Sigmoid colon (tissue), 7 donors: ENCODE results near the gene SAP30BP. TPM values are rescaled to one million over a fixed set of nuclear protein-coding genes. Genes with fewer than 3 reads are reported as not detected.

Experiments
- DNase-seq: peaks from one replicate; pipeline ENCODE4 v3.0.0-alpha.2; 2019
- H3K27ac ChIP-seq, 4 donors: fragments of 200-600 bp; sonication (generic); one replicate each; pipeline ENCODE4 v1.5.1; 2016 to 2019; ENCODE audit warnings: mild to moderate bottlenecking in 1 of 4
- H3K27me3 ChIP-seq, 3 donors: fragments of 200-600 bp; sonication (generic); one replicate each; pipeline ENCODE4 v1.5.1; 2019; ENCODE audit warnings: mild to moderate bottlenecking in 1 of 3
- H3K36me3 ChIP-seq, 4 donors: fragments of 200-600 bp; sonication (generic); one replicate each; pipeline ENCODE4 v1.5.1; 2016 to 2019
- H3K4me1 ChIP-seq, 4 donors: fragments of 200-600 bp; sonication (generic); one replicate each; pipeline ENCODE4 v1.5.1; 2017 to 2019
- H3K4me3 ChIP-seq, 4 donors: fragments of 200-600 bp; sonication (generic); one replicate each; pipeline ENCODE4 v1.5.1; 2017 to 2019; ENCODE audit warnings: mild to moderate bottlenecking in 2 of 4, moderate library complexity in 1 of 4
- H3K9me3 ChIP-seq, 4 donors: fragments of 200-600 bp in 3 of 4; sonication (generic) in 3 of 4; one replicate each; pipeline versions ENCODE4 v1.5.1 to v1.6.1; 2013 to 2019
- CTCF ChIP-seq, 4 experiments: fragments of 450-650 bp in 3 of 4; fragments of 200-600 bp in 1 of 4; IDR thresholded peaks; one replicate each; pipeline ENCODE4 v1.5.1; 2016 to 2019; ENCODE audit warnings: antibody characterized with exemption in 4 of 4, mild to moderate bottlenecking in 3 of 4, moderate library complexity in 2 of 4
- EP300 ChIP-seq, 4 donors: sonication (generic); formaldehyde crosslinking; IDR thresholded peaks; one replicate each; pipeline ENCODE4 v1.6.1; 2017; ENCODE audit warnings: antibody characterized with exemption in 4 of 4
- POLR2A ChIP-seq, 2 donors: fragments of 450-650 bp; IDR thresholded peaks; one replicate each; pipeline ENCODE4 v1.6.1; 2016; ENCODE audit warnings: antibody characterized with exemption in 2 of 2, mild to moderate bottlenecking in 2 of 2, moderate library complexity in 2 of 2
- POLR2AphosphoS5 ChIP-seq, 4 donors: sonication (generic); formaldehyde crosslinking; IDR thresholded peaks; one replicate each; pipeline ENCODE4 v1.6.1; 2017; ENCODE audit warnings: antibody characterized with exemption in 4 of 4
- WGBS, 2 donors: extraction: QIAGEN DNeasy Blood & Tissue Kit; methylation state at CpG; one replicate each; pipeline ENCODE4 v1.1.7; 2013; 5-methylcytosine and 5-hydroxymethylcytosine counted together
- intact Hi-C: fragments of 100-400 bp; cut with DNase I; formaldehyde crosslinking; loops from one replicate; pipeline ENCODE4 v1.15.1; 2023
- polyA plus RNA-seq, 3 donors: library from polyadenylated mRNA; stranded (reverse); fragments of 200-250 nt; gene quantifications; one replicate each; pipeline ENCODE4 v1.2.3, GENCODE V29; 2013
- total RNA-seq, 4 donors: library from RNA; depleted of rRNA; stranded (reverse); fragments of >200 nt; gene quantifications; one replicate each; pipeline ENCODE4 v1.1.0, GENCODE V29; 2016
- donor health status: healthy with polysubstance abuse.
- donor health status: Bipolar disorder and iron deficiency.
- donor health status: healthy.

The SAP30BP gene
- total and polyA plus RNA-seq, 7 donors, result 53.2 to 96.9 (median 60.4) TPM

DNA sequence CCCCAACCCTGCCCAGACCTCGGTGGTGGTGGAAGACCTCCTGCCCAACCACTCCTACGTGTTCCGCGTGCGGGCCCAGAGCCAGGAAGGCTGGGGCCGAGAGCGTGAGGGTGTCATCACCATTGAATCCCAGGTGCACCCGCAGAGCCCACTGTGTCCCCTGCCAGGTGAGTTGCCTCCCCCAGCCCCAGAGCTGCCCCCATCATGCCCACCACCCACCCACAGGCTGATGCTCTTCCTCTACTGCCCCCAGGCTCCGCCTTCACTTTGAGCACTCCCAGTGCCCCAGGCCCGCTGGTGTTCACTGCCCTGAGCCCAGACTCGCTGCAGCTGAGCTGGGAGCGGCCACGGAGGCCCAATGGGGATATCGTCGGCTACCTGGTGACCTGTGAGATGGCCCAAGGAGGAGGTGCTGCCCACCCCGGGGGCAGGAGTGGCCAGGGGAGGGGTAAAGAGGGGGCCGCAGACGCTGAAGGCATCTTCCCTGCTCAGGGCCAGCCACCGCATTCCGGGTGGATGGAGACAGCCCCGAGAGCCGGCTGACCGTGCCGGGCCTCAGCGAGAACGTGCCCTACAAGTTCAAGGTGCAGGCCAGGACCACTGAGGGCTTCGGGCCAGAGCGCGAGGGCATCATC lies 89.4 kb downstream of the SAP30BP start:
- H3K27ac ChIP-seq, result no peak overlapping the region
- H3K4me3 ChIP-seq, result no peak overlapping the region
- intact Hi-C loops, result no loop called here
- H3K36me3 ChIP-seq, result peaks cover 0 to 38% (median 6%) of the 10 kb centered on the region in 4 donors
- no peak for TF ChIP-seq POLR2AphosphoS5 (IDR thresholded peaks at IDR 0.05)
- no peak for TF ChIP-seq CTCF (IDR thresholded peaks at IDR 0.05)
- no peak for TF ChIP-seq EP300 (IDR thresholded peaks at IDR 0.05)
- TF ChIP-seq POLR2A (IDR thresholded peaks at IDR 0.05), result no peak
- WGBS, 2 donors, result 87 to 91% methylated on average over 29 of the region's 29 CpGs
- H3K4me1 ChIP-seq, result peaks cover 0 to 19% (median 15%) of the 10 kb centered on the region in 4 donors
- H3K9me3 ChIP-seq, result no peaks in the 10 kb centered on the region
- peak; percentile 69 for DNase-seq
- H3K27me3 ChIP-seq, result no peaks in the 10 kb centered on the region

GRCh38 chr17:75757086-75757681 lies 90.0 kb downstream of the SAP30BP start:
- H3K36me3 ChIP-seq, result peaks cover 0 to 43% (median 6%) of the 10 kb centered on the region in 4 donors
- H3K9me3 ChIP-seq, result no peaks in the 10 kb centered on the region
- H3K4me1 ChIP-seq, result peaks cover 0 to 19% (median 15%) of the 10 kb centered on the region in 4 donors
- no peak for TF ChIP-seq CTCF (IDR thresholded peaks at IDR 0.05)
- TF ChIP-seq EP300 (IDR thresholded peaks at IDR 0.05), result no peak
- TF ChIP-seq POLR2A (IDR thresholded peaks at IDR 0.05), result no peak
- intact Hi-C loops, result no loop called here
- WGBS, 2 donors, result 88 to 90% methylated on average over 21 of the region's 21 CpGs
- DNase-seq, result no peak
- no peaks in the 10 kb centered on the region for H3K27me3 ChIP-seq
- no peak overlapping the region for H3K27ac ChIP-seq
- H3K4me3 ChIP-seq, result no peak overlapping the region

Other genes with a start within 250 kb of the SAP30BP start
- 10 to 100 TPM; 15.3 to 74.8 (median 32.4) TPM for gene TMEM94, start 210.7 kb upstream of the SAP30BP start, total RNA-seq
- gene TMEM94, start 210.7 kb upstream of the SAP30BP start, polyA plus RNA-seq, result 10 to 100 TPM in 2 of 3 donors, 1 to 10 TPM in 1; 6.2 to 70.4 (median 22.8) TPM
- 10 to 100 TPM in 3 of 4 donors, 1 to 10 TPM in 1; 10.0 to 14.7 (median 10.2) TPM for gene CASKIN2, start 151.8 kb upstream of the SAP30BP start, total RNA-seq
- gene CASKIN2, start 151.8 kb upstream of the SAP30BP start, polyA plus RNA-seq, result 10 to 100 TPM in 1 of 3 donors, 1 to 10 TPM in 2; 4.8 to 12.9 (median 7.4) TPM
- 10 to 100 TPM; 11.1 to 25.3 (median 21.3) TPM for gene TSEN54, start 150.8 kb upstream of the SAP30BP start, total RNA-seq
- 10 to 100 TPM; 32.4 to 43.7 (median 35.6) TPM for gene TSEN54, start 150.8 kb upstream of the SAP30BP start, polyA plus RNA-seq
- 1 to 10 TPM; 1.4 to 5.0 (median 3.4) TPM for gene LLGL2, start 141.6 kb upstream of the SAP30BP start, total RNA-seq
- 100 to 1,000 TPM; 197 to 299 (median 294) TPM for gene LLGL2, start 141.6 kb upstream of the SAP30BP start, polyA plus RNA-seq
- 100 to 1,000 TPM in 1 of 4 donors, 10 to 100 TPM in 3; 33.1 to 117 (median 52.0) TPM for gene MYO15B, start 79.5 kb upstream of the SAP30BP start, total RNA-seq
- 100 to 1,000 TPM; 212 to 460 (median 250) TPM for gene MYO15B, start 79.5 kb upstream of the SAP30BP start, polyA plus RNA-seq
- gene SMIM5, start 33.9 kb upstream of the SAP30BP start, total RNA-seq, result 1 to 10 TPM in 3 of 4 donors, under 1 TPM in 1; 0.82 to 7.2 (median 3.8) TPM
- gene SMIM5, start 33.9 kb upstream of the SAP30BP start, polyA plus RNA-seq, result 10 to 100 TPM in 1 of 3 donors, 1 to 10 TPM in 2; 5.5 to 29.6 (median 6.0) TPM
- gene RECQL5, start 184 bp upstream of the SAP30BP start, total RNA-seq, result 10 to 100 TPM in 3 of 4 donors, 1 to 10 TPM in 1; 5.1 to 11.6 (median 11.3) TPM
- 10 to 100 TPM in 2 of 3 donors, 1 to 10 TPM in 1; 9.0 to 30.1 (median 10.2) TPM for gene RECQL5, start 184 bp upstream of the SAP30BP start, polyA plus RNA-seq
- gene ITGB4, start 54.1 kb downstream of the SAP30BP start, total RNA-seq, result 10 to 100 TPM; 15.1 to 43.2 (median 23.1) TPM
- 100 to 1,000 TPM in 1 of 3 donors, 10 to 100 TPM in 2; 17.8 to 116 (median 25.8) TPM for gene ITGB4, start 54.1 kb downstream of the SAP30BP start, polyA plus RNA-seq
- 10 to 100 TPM; 17.2 to 24.6 (median 20.3) TPM for gene GALK1, start 97.9 kb downstream of the SAP30BP start, total RNA-seq
- 10 to 100 TPM; 14.3 to 28.2 (median 14.4) TPM for gene GALK1, start 97.9 kb downstream of the SAP30BP start, polyA plus RNA-seq
- 10 to 100 TPM; 18.9 to 29.6 (median 26.4) TPM for gene UNK, start 117.5 kb downstream of the SAP30BP start, total RNA-seq
- 10 to 100 TPM; 12.7 to 24.4 (median 16.8) TPM for gene UNK, start 117.5 kb downstream of the SAP30BP start, polyA plus RNA-seq
- 10 to 100 TPM in 2 of 4 donors, 1 to 10 TPM in 2; 4.3 to 11.4 (median 9.6) TPM for gene UNC13D, start 177.1 kb downstream of the SAP30BP start, total RNA-seq
- 10 to 100 TPM in 2 of 3 donors, 1 to 10 TPM in 1; 6.0 to 61.9 (median 17.1) TPM for gene UNC13D, start 177.1 kb downstream of the SAP30BP start, polyA plus RNA-seq
- gene WBP2, start 188.0 kb downstream of the SAP30BP start, total RNA-seq, result 10 to 100 TPM; 44.2 to 73.1 (median 56.9) TPM
- 100 to 1,000 TPM in 1 of 3 donors, 10 to 100 TPM in 2; 87.1 to 110 (median 91.3) TPM for gene WBP2, start 188.0 kb downstream of the SAP30BP start, polyA plus RNA-seq
- 10 to 100 TPM; 27.8 to 40.9 (median 37.2) TPM for gene TRIM47, start 211.2 kb downstream of the SAP30BP start, total RNA-seq
- gene TRIM47, start 211.2 kb downstream of the SAP30BP start, polyA plus RNA-seq, result 10 to 100 TPM; 28.7 to 41.0 (median 39.0) TPM
- 10 to 100 TPM; 22.4 to 27.5 (median 25.1) TPM for gene TRIM65, start 229.6 kb downstream of the SAP30BP start, total RNA-seq
- 10 to 100 TPM in 2 of 3 donors, 1 to 10 TPM in 1; 7.2 to 19.1 (median 10.2) TPM for gene TRIM65, start 229.6 kb downstream of the SAP30BP start, polyA plus RNA-seq
- gene MRPL38, start 237.5 kb downstream of the SAP30BP start, total RNA-seq, result 10 to 100 TPM; 32.8 to 50.6 (median 41.8) TPM
- gene MRPL38, start 237.5 kb downstream of the SAP30BP start, polyA plus RNA-seq, result 10 to 100 TPM; 55.9 to 71.5 (median 57.1) TPM